ENCODE data around the gene TAF15. TPM values are rescaled to one million over a fixed set of nuclear protein-coding genes. Genes with fewer than 3 reads are reported as not detected.

The TAF15 gene
- total and polyA plus RNA-seq, 11 donors: 30.1 to 151 (median 116) TPM

- no peak overlapping the region for H3K4me3 ChIP-seq
- H3K27ac ChIP-seq: no peak overlapping the region
- H3K27me3 ChIP-seq: no peaks in the 10 kb centered on the region
- ATAC-seq (no peak), DNase-seq (no peak)
- peaks cover 0 to 6% (median 0%) of the 10 kb centered on the region in 12 donors for H3K4me1 ChIP-seq
- TF ChIP-seq POLR2A (IDR thresholded peaks at IDR 0.05): no peak
- TF ChIP-seq, protein P1, sequence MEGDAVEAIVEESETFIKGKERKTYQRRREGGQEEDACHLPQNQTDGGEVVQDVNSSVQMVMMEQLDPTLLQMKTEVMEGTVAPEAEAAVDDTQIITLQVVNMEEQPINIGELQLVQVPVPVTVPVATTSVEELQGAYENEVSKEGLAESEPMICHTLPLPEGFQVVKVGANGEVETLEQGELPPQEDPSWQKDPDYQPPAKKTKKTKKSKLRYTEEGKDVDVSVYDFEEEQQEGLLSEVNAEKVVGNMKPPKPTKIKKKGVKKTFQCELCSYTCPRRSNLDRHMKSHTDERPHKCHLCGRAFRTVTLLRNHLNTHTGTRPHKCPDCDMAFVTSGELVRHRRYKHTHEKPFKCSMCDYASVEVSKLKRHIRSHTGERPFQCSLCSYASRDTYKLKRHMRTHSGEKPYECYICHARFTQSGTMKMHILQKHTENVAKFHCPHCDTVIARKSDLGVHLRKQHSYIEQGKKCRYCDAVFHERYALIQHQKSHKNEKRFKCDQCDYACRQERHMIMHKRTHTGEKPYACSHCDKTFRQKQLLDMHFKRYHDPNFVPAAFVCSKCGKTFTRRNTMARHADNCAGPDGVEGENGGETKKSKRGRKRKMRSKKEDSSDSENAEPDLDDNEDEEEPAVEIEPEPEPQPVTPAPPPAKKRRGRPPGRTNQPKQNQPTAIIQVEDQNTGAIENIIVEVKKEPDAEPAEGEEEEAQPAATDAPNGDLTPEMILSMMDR (IDR thresholded peaks at IDR 0.05): no peak
- H3K9me3 ChIP-seq: no peaks in the 10 kb centered on the region
- WGBS, 4 donors: 93 to 99% (median 97%) methylated on average over 2 of the region's 2 CpGs
- intact Hi-C loops (cut with DNase I): no loop called here
- peaks cover 2 to 100% (median 99%) of the 10 kb centered on the region in 9 donors for H3K36me3 ChIP-seq
Measured at GRCh38 chr17:35843698-35844097, 34.4 kb downstream of the TAF15 start.

DNA sequence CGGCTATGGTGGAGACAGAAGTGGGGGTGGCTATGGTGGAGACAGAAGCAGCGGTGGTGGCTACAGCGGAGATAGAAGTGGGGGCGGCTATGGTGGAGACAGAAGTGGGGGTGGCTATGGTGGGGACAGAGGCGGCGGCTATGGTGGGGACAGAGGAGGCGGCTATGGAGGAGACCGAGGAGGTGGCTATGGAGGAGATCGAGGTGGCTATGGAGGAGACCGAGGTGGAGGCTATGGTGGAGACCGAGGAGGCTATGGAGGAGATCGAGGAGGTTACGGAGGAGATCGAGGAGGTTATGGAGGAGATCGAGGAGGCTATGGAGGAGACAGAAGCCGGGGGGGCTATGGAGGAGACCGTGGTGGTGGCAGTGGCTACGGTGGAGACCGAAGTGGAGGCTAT is 35.3 kb downstream of the TAF15 start:
- H3K9me3 ChIP-seq: no peaks in the 10 kb centered on the region
- H3K4me3 ChIP-seq: no peak overlapping the region
- TF ChIP-seq POLR2A (IDR thresholded peaks at IDR 0.05): no peak
- TF ChIP-seq, protein P1 (IDR thresholded peaks at IDR 0.05): no peak
- H3K27me3 ChIP-seq: no peaks in the 10 kb centered on the region
- ATAC-seq (peak in 1 of 4 donors; percentile 25), DNase-seq (no peak)
- intact Hi-C loops (cut with DNase I): no loop called here
- peaks cover 2 to 100% (median 94%) of the 10 kb centered on the region in 9 donors for H3K36me3 ChIP-seq
- 96 to 98% (median 97%) methylated on average over 19 of the region's 19 CpGs for WGBS, 4 donors
- peaks cover 0 to 6% (median 0%) of the 10 kb centered on the region in 12 donors for H3K4me1 ChIP-seq
- H3K27ac ChIP-seq: no peak overlapping the region

- no peaks in the 10 kb centered on the region for H3K9me3 ChIP-seq
- ATAC-seq (no peak), DNase-seq (no peak)
- peaks cover 2 to 95% (median 86%) of the 10 kb centered on the region in 9 donors for H3K36me3 ChIP-seq
- WGBS, 4 donors: 90 to 94% (median 91%) methylated on average over 3 of the region's 3 CpGs
- H3K27ac ChIP-seq: no peak overlapping the region
- H3K4me3 ChIP-seq: no peak overlapping the region
- peaks cover 0 to 6% (median 0%) of the 10 kb centered on the region in 12 donors for H3K4me1 ChIP-seq
- TF ChIP-seq, protein P1 (IDR thresholded peaks at IDR 0.05): no peak
- no peak for TF ChIP-seq POLR2A (IDR thresholded peaks at IDR 0.05)
- H3K27me3 ChIP-seq: no peaks in the 10 kb centered on the region
- intact Hi-C loops (cut with DNase I): no loop called here
Measured at GRCh38 chr17:35846055-35846809, 36.9 kb downstream of the TAF15 start.

DNA sequence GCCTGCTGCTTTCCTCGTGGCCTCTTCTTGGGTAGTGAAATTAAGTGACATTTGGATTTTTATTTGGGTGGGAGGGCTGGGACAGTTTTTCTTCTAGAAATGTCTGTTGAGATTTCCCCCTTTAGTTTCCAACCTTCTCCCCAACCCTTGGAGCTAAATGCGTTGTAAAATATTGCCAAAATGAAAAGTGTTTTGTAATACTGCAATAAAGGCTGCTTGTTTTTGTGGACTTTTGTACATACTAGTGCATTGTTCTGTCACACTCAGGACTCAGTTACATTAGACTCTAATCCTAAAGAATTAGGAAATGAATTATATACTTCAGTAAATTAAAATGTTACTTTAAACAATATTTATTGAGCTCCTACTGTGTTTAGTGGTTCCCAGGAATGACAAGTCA is 37.7 kb downstream of the TAF15 start:
- H3K4me1 ChIP-seq: peaks cover 0 to 6% (median 0%) of the 10 kb centered on the region in 12 donors
- intact Hi-C loops (cut with DNase I): no loop called here
- peaks cover 2 to 95% (median 78%) of the 10 kb centered on the region in 9 donors for H3K36me3 ChIP-seq
- no peak overlapping the region for H3K27ac ChIP-seq
- no peak for DNase-seq
- WGBS, 4 donors: 81 to 88% (median 84%) methylated on average over 2 of the region's 2 CpGs
- no peaks in the 10 kb centered on the region for H3K27me3 ChIP-seq
- TF ChIP-seq, protein P1 (IDR thresholded peaks at IDR 0.05): no peak
- TF ChIP-seq POLR2A (IDR thresholded peaks at IDR 0.05): no peak
- H3K4me3 ChIP-seq: no peak overlapping the region
- no peak for ATAC-seq
- H3K9me3 ChIP-seq: no peaks in the 10 kb centered on the region
